Smooth muscle cell (in vitro differentiated cells): ENCODE data around the gene RAB40B. TPM values are rescaled to one million over a fixed set of nuclear protein-coding genes. Genes with fewer than 3 reads are reported as not detected.

Source experiments
- DNase-seq: peaks from one replicate; lab custom pipeline; 2025; ENCODE audit not compliant: unreplicated experiment; lab: John Stamatoyannopoulos, UW
- H2AFZ ChIP-seq: fragments of 200-600 bp; sonication (generic); 2 replicates; pipeline ENCODE4 v1.6.0; 2016; ENCODE audit warnings: antibody characterized with exemption, low read depth, mild to moderate bottlenecking
- H3F3A ChIP-seq: fragments of 200-600 bp; sonication (generic); 2 replicates; pipeline ENCODE4 v1.6.0; 2017; ENCODE audit warnings: antibody characterized with exemption, low read depth
- H3K27ac ChIP-seq: fragments of 200-600 bp; sonication (generic); 2 replicates; pipeline ENCODE4 v1.5.1; 2016; ENCODE audit warnings: low read depth, mild to moderate bottlenecking
- H3K27me3 ChIP-seq: fragments of 200-600 bp; sonication (generic); 2 replicates; pipeline ENCODE4 v1.6.1; 2016; ENCODE audit warnings: low read depth, mild to moderate bottlenecking
- H3K36me3 ChIP-seq: fragments of 200-600 bp; sonication (generic); 2 replicates; pipeline ENCODE4 v1.5.1; 2016; ENCODE audit warnings: low read depth
- H3K4me1 ChIP-seq: fragments of 200-600 bp; sonication (generic); 2 replicates; pipeline ENCODE4 v1.5.1; 2016; ENCODE audit warnings: low read depth
- H3K4me2 ChIP-seq: fragments of 200-600 bp; sonication (generic); 2 replicates; pipeline ENCODE4 v1.6.0; 2016; ENCODE audit warnings: mild to moderate bottlenecking
- H3K4me3 ChIP-seq: fragments of 200-600 bp; sonication (generic); 2 replicates; pipeline ENCODE4 v1.5.1; 2016; ENCODE audit warnings: mild to moderate bottlenecking
- H3K79me2 ChIP-seq: fragments of 200-600 bp; sonication (generic); 2 replicates; pipeline ENCODE4 v1.6.0; 2016; ENCODE audit warnings: low read depth, mild to moderate bottlenecking
- H3K9ac ChIP-seq: fragments of 200-600 bp; sonication (generic); 2 replicates; pipeline ENCODE4 v1.6.0; 2016; ENCODE audit warnings: low read depth
- H3K9me3 ChIP-seq: fragments of 200-600 bp; sonication (generic); replicated peaks from 2 replicates; pipeline ENCODE4 v1.5.1; 2016; ENCODE audit warnings: low read depth
- H4K20me1 ChIP-seq: fragments of 200-600 bp; sonication (generic); 2 replicates; pipeline ENCODE4 v1.6.0; 2016; ENCODE audit warnings: low read depth
- CTCF ChIP-seq: fragments of 200-600 bp; sonication (generic); IDR thresholded peaks from 2 replicates; pipeline ENCODE4 v1.5.1; 2017; ENCODE audit warnings: borderline replicate concordance, mild to moderate bottlenecking, antibody characterized with exemption; ENCODE audit not compliant: insufficient read depth, poor library complexity, severe bottlenecking
- WGBS: methylation state at CpG from one replicate; pipeline ENCODE4 v1.1.7; 2016; ENCODE audit warnings: low lambda C conversion rate; 5-methylcytosine and 5-hydroxymethylcytosine counted together
- polyA plus RNA-seq: library from polyadenylated mRNA; unstranded; fragments of >200 nt; fragmentation: Nextera tagmentation; extraction: Ambion mirVana; gene quantifications from 2 replicates; pipeline ENCODE4 v1.2.1, GENCODE V29; 2016
- total RNA-seq: library from RNA; depleted of rRNA; stranded (reverse); fragments of >200 nt; gene quantifications from 2 replicates; pipeline ENCODE4 v1.2.3, GENCODE V29; 2014

RAB40B gene
- total and polyA plus RNA-seq, 2 experiments from 2014 or later = 12.0 to 16.0 TPM

- Histone ChIP-seq H3K79me2 (no peaks in the 10 kb centered on the region), H3K4me1 (no peaks in the 10 kb centered on the region), H3K9ac (no peak overlapping the region), H3F3A (no peaks in the 10 kb centered on the region), H4K20me1 (peaks cover 4% of the 10 kb centered on the region), H3K36me3 (no peaks in the 10 kb centered on the region), H3K27ac (no peak overlapping the region), H2AFZ (no peak overlapping the region), H3K4me2 (no peak overlapping the region), H3K4me3 (no peak overlapping the region), H3K9me3 (peaks cover 11% of the 10 kb centered on the region), H3K27me3 (no peaks in the 10 kb centered on the region)
- WGBS = 94% methylated on average over 19 of the region's 19 CpGs
- no peak for DNase-seq
- no peak for TF ChIP-seq CTCF
These were observed 11.9 kb downstream of the RAB40B start for GRCh38 chr17:82686366-82687324.

GRCh38 chr17:82685291-82685690 lies 13.2 kb downstream of the RAB40B start:
- Histone ChIP-seq H3K4me2 (no peak overlapping the region), H3K4me1 (no peaks in the 10 kb centered on the region), H3F3A (no peaks in the 10 kb centered on the region), H3K9ac (no peak overlapping the region), H2AFZ (no peak overlapping the region), H3K9me3 (peaks cover 17% of the 10 kb centered on the region), H3K27me3 (no peaks in the 10 kb centered on the region), H3K4me3 (no peak overlapping the region), H3K27ac (no peak overlapping the region), H3K79me2 (no peaks in the 10 kb centered on the region), H4K20me1 (no peaks in the 10 kb centered on the region), H3K36me3 (no peaks in the 10 kb centered on the region)
- DNase-seq = no peak
- WGBS = 92% methylated on average over 12 of the region's 12 CpGs
- TF ChIP-seq CTCF = no peak

- Histone ChIP-seq H3K27me3 (no peaks in the 10 kb centered on the region), H3K9me3 (peaks cover 17% of the 10 kb centered on the region), H3K4me1 (no peaks in the 10 kb centered on the region), H3K4me3 (no peak overlapping the region), H3K79me2 (no peaks in the 10 kb centered on the region), H4K20me1 (no peaks in the 10 kb centered on the region), H3F3A (no peaks in the 10 kb centered on the region), H2AFZ (no peak overlapping the region), H3K36me3 (no peaks in the 10 kb centered on the region), H3K9ac (no peak overlapping the region), H3K4me2 (no peak overlapping the region), H3K27ac (no peak overlapping the region)
- DNase-seq = no peak
- 88% methylated on average over 13 of the region's 13 CpGs for WGBS
- no peak for TF ChIP-seq CTCF
These were observed 14.2 kb downstream of the RAB40B start for GRCh38 chr17:82684228-82684841.
